Chondrocyte (in vitro differentiated cells): ENCODE data around the gene CFAP68. TPM values are rescaled to one million over a fixed set of nuclear protein-coding genes. Genes with fewer than 3 reads are reported as not detected.
"Not testable (repeated sequence)": the region's sequence is repeated elsewhere in the genome, so short reads cannot be mapped to it uniquely, and the experiment has no call there.

Experiments
- DNase-seq: peaks from one replicate; pipeline ENCODE4 v3.0.0; 2021; ENCODE audit warnings: mixed read lengths, low spot score
- H3K27ac Mint-ChIP-seq: one replicate; pipeline ENCODE4 v1.8.0; 2021; ENCODE audit warnings: mild to moderate bottlenecking, moderate library complexity, mixed read lengths; ENCODE audit not compliant: unreplicated experiment
- H3K27me3 Mint-ChIP-seq: 2 replicates; pipeline ENCODE4 v1.8.0; 2021; ENCODE audit warnings: low read depth, mixed read lengths
- H3K36me3 Mint-ChIP-seq: 2 replicates; pipeline ENCODE4 v1.8.0; 2021; ENCODE audit warnings: low read depth, mixed read lengths
- H3K4me1 Mint-ChIP-seq: 2 replicates; pipeline ENCODE4 v1.8.0; 2021; ENCODE audit warnings: low read depth, mild to moderate bottlenecking, mixed read lengths
- H3K4me3 Mint-ChIP-seq: one replicate; pipeline ENCODE4 v1.8.0; 2021; ENCODE audit warnings: mild to moderate bottlenecking, moderate library complexity, mixed read lengths; ENCODE audit not compliant: unreplicated experiment
- H3K9me3 Mint-ChIP-seq: 2 replicates; pipeline ENCODE4 v1.8.0; 2021; ENCODE audit warnings: low read depth, mixed read lengths
- CTCF ChIP-seq: fragments of 200-600 bp; sonication (generic); IDR thresholded peaks from 2 replicates; pipeline ENCODE4 v1.5.0; 2021; ENCODE audit warnings: antibody characterized with exemption, mild to moderate bottlenecking, moderate library complexity
- total RNA-seq: library from RNA; stranded (reverse); gene quantifications from 3 replicates; pipeline ENCODE4 v1.2.1, GENCODE V29; 2021

Gene CFAP68
- total RNA-seq, 1 donor from 2014 or later = 11.3 TPM

DNA sequence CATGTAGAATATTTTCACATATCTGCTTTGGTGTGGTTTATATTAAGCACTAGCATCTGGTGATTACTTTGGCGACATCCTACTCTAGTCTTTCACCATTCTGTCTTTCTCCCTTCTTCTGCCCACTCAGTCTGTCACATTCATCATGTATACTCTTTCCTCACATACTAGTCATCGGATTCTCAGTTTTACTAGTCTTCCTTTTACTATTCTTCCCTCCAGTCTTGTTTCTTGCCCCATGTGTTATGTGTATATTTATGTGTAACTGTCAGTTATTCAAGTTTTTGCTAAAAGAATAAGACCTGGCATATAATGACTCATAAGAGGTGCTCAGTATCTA, 53.2 kb downstream of the CFAP68 start:
- H3K4me3 Mint-ChIP-seq = no peak overlapping the region
- H3K4me1 Mint-ChIP-seq = peaks cover 31% of the 10 kb centered on the region
- DNase-seq = no peak
- no peak for TF ChIP-seq CTCF
- no peaks in the 10 kb centered on the region for H3K9me3 Mint-ChIP-seq
- no peak overlapping the region for H3K27ac Mint-ChIP-seq
- no peaks in the 10 kb centered on the region for H3K36me3 Mint-ChIP-seq
- H3K27me3 Mint-ChIP-seq = no peaks in the 10 kb centered on the region

DNA sequence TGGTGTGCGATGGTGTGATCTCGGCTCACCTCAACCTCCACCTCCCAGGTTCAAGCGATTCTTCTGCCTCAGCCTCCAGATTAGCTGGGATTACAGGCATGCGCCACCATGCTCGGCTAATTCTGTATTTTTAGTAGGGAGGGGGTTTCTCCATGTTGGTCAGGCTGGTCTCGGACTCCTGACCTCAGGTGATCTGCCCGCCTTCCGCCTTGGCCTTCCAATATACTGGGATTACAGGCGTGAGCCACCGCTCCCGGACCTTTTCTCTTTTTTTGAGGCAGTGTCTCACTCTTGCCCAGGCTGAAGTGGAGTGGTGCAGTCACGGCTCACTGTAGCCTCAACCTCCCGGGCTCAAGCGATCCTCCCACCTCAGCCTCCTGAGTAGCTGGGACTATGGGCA, 53.8 kb downstream of the CFAP68 start:
- not testable (repeated sequence) for H3K27ac Mint-ChIP-seq, H3K4me3 Mint-ChIP-seq, H3K9me3 Mint-ChIP-seq, H3K36me3 Mint-ChIP-seq, DNase-seq, H3K27me3 Mint-ChIP-seq
- peaks cover 37% of the 10 kb centered on the region for H3K4me1 Mint-ChIP-seq

DNA sequence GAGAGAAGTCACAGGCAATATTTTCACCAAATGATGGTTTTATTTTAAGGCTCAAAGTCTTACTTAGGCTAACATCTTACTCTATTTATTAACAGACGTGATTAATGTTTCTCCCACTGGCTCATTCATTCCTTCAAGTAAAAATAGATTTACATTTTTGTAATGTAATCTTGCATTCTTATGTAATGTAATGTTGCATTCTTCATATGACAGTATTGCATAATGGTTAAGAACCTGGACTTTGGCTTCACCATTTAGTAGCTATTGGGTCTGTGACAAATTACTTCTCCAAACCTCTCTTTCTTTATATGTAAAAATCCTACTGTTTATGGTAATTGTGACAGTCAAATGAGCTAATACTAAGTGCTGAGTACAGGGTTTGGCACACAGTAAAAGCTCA, 54.5 kb downstream of the CFAP68 start:
- Mint-ChIP-seq H3K27me3 (no peaks in the 10 kb centered on the region), H3K4me3 (no peak overlapping the region), H3K9me3 (no peaks in the 10 kb centered on the region), H3K4me1 (peaks cover 44% of the 10 kb centered on the region), H3K36me3 (no peaks in the 10 kb centered on the region), H3K27ac (no peak overlapping the region)
- DNase-seq = no peak
- no peak for TF ChIP-seq CTCF

DNA sequence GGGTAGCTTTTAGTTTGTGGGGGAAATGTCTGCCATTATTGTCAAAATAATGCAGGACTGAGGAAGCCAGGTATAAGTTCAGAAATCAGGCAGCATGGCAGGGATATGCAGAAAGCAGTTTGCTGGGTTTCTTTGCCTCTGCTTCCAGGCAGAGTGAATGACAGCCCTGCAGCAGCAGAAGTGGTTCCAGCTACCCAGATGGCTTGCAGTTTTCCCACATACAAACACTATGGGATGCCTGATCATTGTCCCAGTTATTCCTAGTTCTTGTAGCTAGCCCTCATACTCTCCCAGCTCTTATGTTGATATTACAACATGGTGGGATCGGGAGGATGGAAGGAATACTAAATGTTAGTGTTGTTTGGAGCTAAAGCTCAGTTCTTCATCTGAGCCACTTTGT, 55.0 kb downstream of the CFAP68 start:
- no peak for TF ChIP-seq CTCF
- no peaks in the 10 kb centered on the region for H3K27me3 Mint-ChIP-seq
- H3K4me3 Mint-ChIP-seq = no peak overlapping the region
- H3K36me3 Mint-ChIP-seq = no peaks in the 10 kb centered on the region
- no peak overlapping the region for H3K27ac Mint-ChIP-seq
- peaks cover 48% of the 10 kb centered on the region for H3K4me1 Mint-ChIP-seq
- no peak for DNase-seq
- H3K9me3 Mint-ChIP-seq = no peaks in the 10 kb centered on the region

Other genes starting within 250 kb of the CFAP68 start
- 17.2 to 27.3 TPM (median 18.5 TPM) in 3 replicates for gene PPP2R1B, start 113.2 kb upstream of the CFAP68 start, total RNA-seq
- 28.9 to 34.5 TPM (median 29.8 TPM) in 3 replicates for gene ALG9, start 8.0 kb upstream of the CFAP68 start, total RNA-seq
- 1.3 to 2.5 TPM (median 1.6 TPM) in 3 replicates for gene FDXACB1, start 376 bp upstream of the CFAP68 start, total RNA-seq
- gene CRYAB, start 32.2 kb downstream of the CFAP68 start, total RNA-seq = 770 to 1,975 TPM (median 1,937 TPM) in 3 replicates
- gene HSPB2, start 33.2 kb downstream of the CFAP68 start, total RNA-seq = 1.0 to 2.9 TPM (median 2.4 TPM) in 3 replicates
- 0.67 to 2.0 TPM (median 0.72 TPM) in 3 replicates for gene C11orf52, start 39.4 kb downstream of the CFAP68 start, total RNA-seq
- gene DIXDC1, start 57.8 kb downstream of the CFAP68 start, total RNA-seq = 28.0 to 41.9 TPM (median 29.6 TPM) in 3 replicates
- gene DLAT, start 145.9 kb downstream of the CFAP68 start, total RNA-seq = 24.9 to 31.6 TPM (median 27.7 TPM) in 3 replicates
- gene PIH1D2, start 194.5 kb downstream of the CFAP68 start, total RNA-seq = 0.62 to 1.4 TPM (median 1.3 TPM) in 3 replicates
- 15.5 to 18.5 TPM (median 18.2 TPM) in 3 replicates for gene NKAPD1, start 194.8 kb downstream of the CFAP68 start, total RNA-seq
- gene TIMM8B, start 207.2 kb downstream of the CFAP68 start, total RNA-seq = 56.3 to 67.9 TPM (median 56.5 TPM) in 3 replicates
- 52.0 to 62.8 TPM (median 61.5 TPM) in 3 replicates for gene SDHD, start 207.3 kb downstream of the CFAP68 start, total RNA-seq